Sigmoid colon (tissue), 3 donors: ENCODE data around the gene TCF12.

Experiments used
- POLR2A ChIP-seq, 2 donors: fragments of 450-650 bp; IDR thresholded peaks; one replicate each; pipeline ENCODE4 v1.6.1; 2016; ENCODE audit warnings: antibody characterized with exemption in 2 of 2, mild to moderate bottlenecking in 2 of 2, moderate library complexity in 2 of 2
- TF ChIP-seq, protein P1 (sequence below), 4 experiments: fragments of 450-650 bp in 3 of 4; fragments of 200-600 bp in 1 of 4; IDR thresholded peaks; one replicate each; pipeline ENCODE4 v1.5.1; 2016 to 2019; ENCODE audit warnings: antibody characterized with exemption in 4 of 4, mild to moderate bottlenecking in 3 of 4, moderate library complexity in 2 of 4

- TF ChIP-seq, protein P1, sequence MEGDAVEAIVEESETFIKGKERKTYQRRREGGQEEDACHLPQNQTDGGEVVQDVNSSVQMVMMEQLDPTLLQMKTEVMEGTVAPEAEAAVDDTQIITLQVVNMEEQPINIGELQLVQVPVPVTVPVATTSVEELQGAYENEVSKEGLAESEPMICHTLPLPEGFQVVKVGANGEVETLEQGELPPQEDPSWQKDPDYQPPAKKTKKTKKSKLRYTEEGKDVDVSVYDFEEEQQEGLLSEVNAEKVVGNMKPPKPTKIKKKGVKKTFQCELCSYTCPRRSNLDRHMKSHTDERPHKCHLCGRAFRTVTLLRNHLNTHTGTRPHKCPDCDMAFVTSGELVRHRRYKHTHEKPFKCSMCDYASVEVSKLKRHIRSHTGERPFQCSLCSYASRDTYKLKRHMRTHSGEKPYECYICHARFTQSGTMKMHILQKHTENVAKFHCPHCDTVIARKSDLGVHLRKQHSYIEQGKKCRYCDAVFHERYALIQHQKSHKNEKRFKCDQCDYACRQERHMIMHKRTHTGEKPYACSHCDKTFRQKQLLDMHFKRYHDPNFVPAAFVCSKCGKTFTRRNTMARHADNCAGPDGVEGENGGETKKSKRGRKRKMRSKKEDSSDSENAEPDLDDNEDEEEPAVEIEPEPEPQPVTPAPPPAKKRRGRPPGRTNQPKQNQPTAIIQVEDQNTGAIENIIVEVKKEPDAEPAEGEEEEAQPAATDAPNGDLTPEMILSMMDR (IDR thresholded peaks at IDR 0.05): no peak
- no peak for TF ChIP-seq POLR2A (IDR thresholded peaks at IDR 0.05)
Measured at GRCh38 chr15:57302640-57303257, 384.3 kb downstream of the TCF12 start.
